RWPE2 (cell line): ENCODE data around the gene CACNA1B.
"Not testable (repeated sequence)": the region's sequence is repeated elsewhere in the genome, so short reads cannot be mapped to it uniquely, and the experiment has no call there.

ENCODE experiments used
- ATAC-seq: fragments of 200-7000 bp; cut with Tn5 transposase; 3 replicates; pipeline ENCODE4 v1.9.1; 2021; ENCODE audit warnings: low read depth
- DNase-seq: peaks from one replicate; pipeline ENCODE4 v3.0.0-alpha.2; 2020; ENCODE audit warnings: low spot score
- H3K27ac ChIP-seq: fragments of 450-650 bp; 2 replicates; pipeline ENCODE4 v1.5.1; 2017; ENCODE audit warnings: mild to moderate bottlenecking; ENCODE audit not compliant: poor library complexity, severe bottlenecking
- H3K27me3 ChIP-seq: fragments of 250-450 bp; sonication (Bioruptor Pico); 2 replicates; pipeline ENCODE4 v1.5.1; 2021; ENCODE audit warnings: mild to moderate bottlenecking, moderate library complexity; ENCODE audit not compliant: insufficient read depth, poor library complexity, severe bottlenecking
- H3K36me3 ChIP-seq: fragments of 250-450 bp; sonication (Bioruptor Pico); 2 replicates; pipeline ENCODE4 v1.5.1; 2020; ENCODE audit warnings: low read depth, mild to moderate bottlenecking, moderate library complexity
- H3K4me1 ChIP-seq: fragments of 250-450 bp; sonication (Bioruptor Pico); 2 replicates; pipeline ENCODE4 v1.5.1; 2021; ENCODE audit warnings: mild to moderate bottlenecking, moderate library complexity; ENCODE audit not compliant: insufficient read depth, poor library complexity, severe bottlenecking
- H3K4me3 ChIP-seq: fragments of 250-450 bp; sonication (Bioruptor Pico); 2 replicates; pipeline ENCODE4 v1.5.1; 2021; ENCODE audit warnings: mild to moderate bottlenecking, moderate library complexity; ENCODE audit not compliant: severe bottlenecking
- H3K9me3 ChIP-seq: fragments of 250-450 bp; sonication (Bioruptor Pico); 2 replicates; pipeline ENCODE4 v1.5.1; 2021; ENCODE audit warnings: mild to moderate bottlenecking, moderate library complexity; ENCODE audit not compliant: severe bottlenecking
- TF ChIP-seq, protein P1 (sequence below): fragments of 450-650 bp; IDR thresholded peaks from one replicate; pipeline ENCODE4 v1.5.1; 2017; ENCODE audit warnings: mild to moderate bottlenecking, moderate library complexity; ENCODE audit not compliant: poor library complexity, severe bottlenecking

Gene CACNA1B

DNA sequence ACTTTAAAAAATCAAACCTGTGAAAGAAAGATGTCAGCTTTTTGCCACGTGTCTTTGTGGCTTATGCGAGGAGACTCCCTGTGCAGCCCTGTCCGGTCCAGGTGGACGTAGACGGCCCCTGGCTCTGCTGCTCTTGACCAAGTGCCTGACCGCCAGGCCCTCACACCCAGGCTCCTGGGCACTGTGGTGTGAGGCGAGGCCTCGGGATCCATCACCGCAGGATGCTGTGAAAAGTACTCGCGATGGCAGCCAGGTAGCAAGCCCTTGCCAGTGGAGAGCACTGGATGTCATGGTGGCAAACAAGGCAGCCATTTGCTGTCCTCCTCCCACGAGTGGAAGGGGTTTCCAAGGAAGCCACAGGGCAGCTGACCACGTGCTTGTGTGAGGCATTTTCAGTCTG is 245.1 kb downstream of the CACNA1B start:
- TF ChIP-seq, protein P1, sequence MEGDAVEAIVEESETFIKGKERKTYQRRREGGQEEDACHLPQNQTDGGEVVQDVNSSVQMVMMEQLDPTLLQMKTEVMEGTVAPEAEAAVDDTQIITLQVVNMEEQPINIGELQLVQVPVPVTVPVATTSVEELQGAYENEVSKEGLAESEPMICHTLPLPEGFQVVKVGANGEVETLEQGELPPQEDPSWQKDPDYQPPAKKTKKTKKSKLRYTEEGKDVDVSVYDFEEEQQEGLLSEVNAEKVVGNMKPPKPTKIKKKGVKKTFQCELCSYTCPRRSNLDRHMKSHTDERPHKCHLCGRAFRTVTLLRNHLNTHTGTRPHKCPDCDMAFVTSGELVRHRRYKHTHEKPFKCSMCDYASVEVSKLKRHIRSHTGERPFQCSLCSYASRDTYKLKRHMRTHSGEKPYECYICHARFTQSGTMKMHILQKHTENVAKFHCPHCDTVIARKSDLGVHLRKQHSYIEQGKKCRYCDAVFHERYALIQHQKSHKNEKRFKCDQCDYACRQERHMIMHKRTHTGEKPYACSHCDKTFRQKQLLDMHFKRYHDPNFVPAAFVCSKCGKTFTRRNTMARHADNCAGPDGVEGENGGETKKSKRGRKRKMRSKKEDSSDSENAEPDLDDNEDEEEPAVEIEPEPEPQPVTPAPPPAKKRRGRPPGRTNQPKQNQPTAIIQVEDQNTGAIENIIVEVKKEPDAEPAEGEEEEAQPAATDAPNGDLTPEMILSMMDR, result no peak

DNA sequence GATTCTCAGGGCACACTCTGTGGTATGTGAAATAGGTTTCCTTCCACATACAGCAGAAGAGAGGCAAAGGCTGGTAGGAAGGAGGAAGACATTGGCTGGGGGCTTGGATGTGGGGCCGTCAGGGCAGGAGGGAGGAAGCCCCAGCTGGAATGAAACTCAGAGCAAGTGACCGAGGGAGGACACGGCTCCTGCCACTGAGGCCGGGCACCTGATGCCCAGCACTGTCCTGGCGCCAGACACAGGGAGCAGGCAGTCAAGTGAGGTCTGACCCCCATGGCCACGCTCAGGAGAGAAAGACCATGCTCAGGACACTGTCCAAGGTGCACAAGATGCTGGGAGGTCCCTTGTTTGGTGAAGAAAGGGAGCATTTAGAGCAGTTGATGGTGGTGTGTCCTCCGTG is 245.5 kb downstream of the CACNA1B start:
- H3K27ac ChIP-seq, result no peak overlapping the region
- TF ChIP-seq, protein P1, result no peak
- DNase-seq (no peak), ATAC-seq (no peak)
- no peaks in the 10 kb centered on the region for H3K36me3 ChIP-seq
- H3K4me3 ChIP-seq, result no peak overlapping the region
- H3K9me3 ChIP-seq, result no peaks in the 10 kb centered on the region
- H3K27me3 ChIP-seq, result no peaks in the 10 kb centered on the region
- no peaks in the 10 kb centered on the region for H3K4me1 ChIP-seq

More for the DNA sequence above, 245.1 kb downstream of the CACNA1B start:
- no peaks in the 10 kb centered on the region for H3K9me3 ChIP-seq
- DNase-seq, result no peak
- no peaks in the 10 kb centered on the region for H3K36me3 ChIP-seq
- no peaks in the 10 kb centered on the region for H3K27me3 ChIP-seq
- no peaks in the 10 kb centered on the region for H3K4me1 ChIP-seq
- no peak overlapping the region for H3K27ac ChIP-seq
- H3K4me3 ChIP-seq, result no peak overlapping the region
- ATAC-seq, result no peak

DNA sequence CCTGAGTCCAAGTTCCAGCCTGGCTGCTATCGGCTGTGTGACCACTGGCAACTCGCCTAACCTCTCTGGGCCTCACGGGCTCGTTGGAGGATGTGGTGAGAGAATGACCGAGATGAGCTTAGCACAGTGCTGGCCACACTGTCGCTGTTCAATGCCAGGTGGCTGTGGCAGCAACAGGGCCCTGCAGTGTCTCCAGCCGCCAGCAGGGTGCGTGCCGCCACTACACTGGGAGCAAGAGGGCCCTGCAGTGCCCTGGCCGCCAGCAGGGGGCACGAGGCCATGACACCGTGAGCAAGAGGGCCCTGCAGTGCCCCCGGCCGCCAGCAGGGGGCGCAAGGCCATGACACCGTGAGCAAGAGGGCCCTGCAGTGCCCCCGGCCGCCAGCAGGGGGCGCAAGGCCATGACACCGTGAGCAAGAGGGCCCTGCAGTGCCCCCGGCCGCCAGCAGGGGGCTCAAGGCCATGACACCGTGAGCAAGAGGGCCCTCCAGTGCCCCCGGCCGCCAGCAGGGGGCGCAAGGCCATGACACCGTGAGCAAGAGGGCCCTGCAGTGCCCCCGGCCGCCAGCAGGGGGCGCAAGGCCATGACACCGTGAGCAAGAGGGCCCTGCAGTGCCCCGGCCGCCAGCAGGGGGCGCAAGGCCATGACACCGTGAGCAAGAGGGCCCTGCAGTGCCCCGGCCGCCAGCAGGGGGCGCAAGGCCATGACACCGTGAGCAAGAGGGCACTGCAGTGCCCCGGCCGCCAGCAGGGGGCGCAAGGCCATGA is 248.7 kb downstream of the CACNA1B start:
- not testable (repeated sequence) for H3K27ac ChIP-seq, H3K9me3 ChIP-seq, ATAC-seq, H3K4me1 ChIP-seq, DNase-seq, H3K27me3 ChIP-seq, H3K4me3 ChIP-seq, H3K36me3 ChIP-seq

DNA sequence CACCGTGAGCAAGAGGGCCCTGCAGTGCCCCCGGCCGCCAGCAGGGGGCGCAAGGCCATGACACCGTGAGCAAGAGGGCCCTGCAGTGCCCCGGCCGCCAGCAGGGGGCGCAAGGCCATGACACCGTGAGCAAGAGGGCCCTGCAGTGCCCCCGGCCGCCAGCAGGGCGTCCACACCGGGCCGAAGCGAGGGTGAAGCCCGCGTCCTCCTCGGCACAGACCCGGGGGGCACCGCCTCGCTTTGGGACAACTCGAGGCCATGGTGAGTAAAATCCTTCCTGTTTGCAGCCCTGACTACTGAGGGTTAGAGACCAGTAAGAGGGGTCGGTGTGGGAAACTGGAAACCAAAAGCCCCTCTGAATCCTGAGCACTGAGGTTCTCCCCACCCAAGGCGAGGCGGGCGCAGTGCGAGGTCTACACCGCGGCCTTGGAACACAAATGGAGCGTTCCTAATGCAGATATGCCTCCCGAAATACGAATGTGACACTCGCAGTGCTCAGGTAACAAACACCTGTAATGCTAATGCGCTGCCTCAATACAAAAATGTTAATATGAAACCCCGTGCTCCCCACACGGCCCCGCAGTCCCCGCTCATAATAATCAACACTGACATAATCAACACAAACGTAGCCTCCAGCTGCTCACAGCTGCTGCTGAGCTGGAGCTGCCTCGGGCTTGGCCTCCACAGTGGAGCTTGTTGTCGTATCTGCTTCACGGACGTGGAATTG is 249.4 kb downstream of the CACNA1B start:
- not testable (repeated sequence) for DNase-seq, ATAC-seq

DNA sequence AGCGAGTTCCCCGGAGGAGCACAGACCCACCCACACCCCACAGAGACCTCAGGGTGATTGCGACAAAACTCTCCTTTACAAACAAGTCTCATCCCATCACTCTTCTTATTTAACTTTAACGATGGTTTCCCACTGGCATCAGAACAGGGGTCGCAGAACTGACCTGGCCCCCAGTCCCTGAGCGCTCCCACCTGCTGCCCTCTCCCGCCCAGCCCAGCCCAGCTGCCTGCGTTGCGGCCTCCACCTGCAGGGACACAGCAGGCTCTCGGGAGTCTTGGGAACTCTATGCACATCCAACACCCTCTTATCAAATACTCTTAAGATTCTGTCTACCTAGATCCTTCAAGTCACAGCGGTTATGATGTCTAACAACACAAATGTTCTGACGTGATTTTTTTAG is 250.4 kb downstream of the CACNA1B start:
- H3K9me3 ChIP-seq, H3K4me3 ChIP-seq, H3K27me3 ChIP-seq, DNase-seq, H3K36me3 ChIP-seq, H3K4me1 ChIP-seq, H3K27ac ChIP-seq, ATAC-seq: not testable (repeated sequence)

More for the DNA sequence above, 249.4 kb downstream of the CACNA1B start:
- H3K27me3 ChIP-seq, H3K27ac ChIP-seq, H3K36me3 ChIP-seq, H3K4me1 ChIP-seq, H3K4me3 ChIP-seq, H3K9me3 ChIP-seq: not testable (repeated sequence)

DNA sequence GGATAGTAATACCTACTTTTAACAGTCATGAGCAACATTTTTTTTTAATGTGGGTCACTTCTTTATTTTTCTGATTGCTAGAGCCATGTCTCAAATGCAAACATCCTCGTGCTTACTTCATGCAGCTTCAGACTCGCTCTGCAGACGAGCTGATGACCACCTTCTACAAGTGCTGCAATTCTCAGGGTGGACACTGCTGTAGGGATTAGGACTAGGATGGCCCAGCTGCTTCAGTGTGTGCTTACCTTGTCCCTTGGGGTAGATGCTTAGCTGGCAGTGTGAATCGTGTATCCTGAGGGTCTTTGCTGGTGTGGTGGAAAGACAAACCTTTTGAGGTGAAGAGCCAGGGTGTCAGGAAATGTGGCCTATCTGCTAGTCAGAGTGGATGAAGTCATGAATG is 251.7 kb downstream of the CACNA1B start:
- H3K9me3 ChIP-seq, DNase-seq, ATAC-seq, H3K4me1 ChIP-seq, H3K27me3 ChIP-seq, H3K27ac ChIP-seq, H3K36me3 ChIP-seq, H3K4me3 ChIP-seq: not testable (repeated sequence)

DNA sequence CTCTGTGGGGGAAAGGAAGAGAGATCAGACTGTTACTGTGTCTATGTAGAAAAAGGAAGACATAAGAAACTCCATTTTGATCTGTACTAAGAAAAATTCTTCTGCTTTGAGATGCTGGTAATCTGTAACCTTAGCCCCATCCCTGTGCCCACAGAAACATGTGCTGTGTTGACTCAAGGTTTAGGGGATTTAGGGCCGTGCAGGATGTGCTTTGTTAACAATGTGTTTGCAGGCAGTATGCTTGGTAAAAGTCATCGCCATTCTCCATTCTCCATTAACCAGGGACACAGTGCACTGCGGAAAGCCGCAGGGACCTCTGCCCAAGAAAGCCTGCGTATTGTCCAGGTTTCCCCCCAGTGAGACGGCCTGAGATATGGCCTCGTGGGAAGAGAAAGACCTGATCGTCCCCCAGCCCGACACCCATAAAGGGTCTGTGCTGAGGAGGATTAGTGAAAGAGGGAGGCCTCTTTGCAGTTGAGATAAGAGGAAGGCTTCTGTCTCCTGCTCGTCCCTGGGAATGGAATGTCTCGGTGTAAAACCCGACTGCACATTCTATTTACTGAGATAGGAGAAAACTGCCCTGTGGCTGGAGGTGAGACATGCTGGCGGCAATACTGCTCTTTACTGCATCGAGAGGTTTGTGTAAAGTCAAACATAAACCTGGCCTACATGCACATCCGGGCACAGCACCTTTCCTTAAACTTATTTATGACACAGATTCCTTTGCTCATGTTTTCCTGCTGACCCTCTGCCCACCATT is 255.5 kb downstream of the CACNA1B start:
- H3K27me3 ChIP-seq, H3K27ac ChIP-seq, H3K36me3 ChIP-seq, H3K4me1 ChIP-seq, ATAC-seq, DNase-seq, H3K4me3 ChIP-seq, H3K9me3 ChIP-seq: not testable (repeated sequence)

DNA sequence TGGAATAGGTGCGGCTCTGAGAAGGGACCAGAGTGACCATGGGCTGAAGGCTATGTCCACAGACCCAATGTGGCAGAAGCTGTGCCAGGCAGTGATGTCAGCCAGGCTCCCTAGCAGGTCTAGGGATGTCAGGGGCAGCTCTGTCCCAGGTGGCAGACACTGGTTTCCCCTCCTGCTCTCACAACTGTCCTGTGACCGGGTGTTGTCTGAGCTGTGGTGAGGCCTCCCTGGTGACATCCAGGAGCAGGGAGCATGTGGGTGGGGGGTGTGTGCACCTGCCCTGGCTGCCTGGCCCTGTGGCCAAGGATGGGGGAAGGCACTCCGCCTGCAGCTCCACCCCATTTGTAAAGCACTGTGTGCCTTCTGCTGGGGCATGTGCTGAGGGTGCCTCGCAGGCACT is 257.0 kb downstream of the CACNA1B start:
- H3K27ac ChIP-seq, ATAC-seq, H3K36me3 ChIP-seq, DNase-seq, H3K27me3 ChIP-seq, H3K4me1 ChIP-seq, H3K9me3 ChIP-seq, H3K4me3 ChIP-seq: not testable (repeated sequence)

DNA sequence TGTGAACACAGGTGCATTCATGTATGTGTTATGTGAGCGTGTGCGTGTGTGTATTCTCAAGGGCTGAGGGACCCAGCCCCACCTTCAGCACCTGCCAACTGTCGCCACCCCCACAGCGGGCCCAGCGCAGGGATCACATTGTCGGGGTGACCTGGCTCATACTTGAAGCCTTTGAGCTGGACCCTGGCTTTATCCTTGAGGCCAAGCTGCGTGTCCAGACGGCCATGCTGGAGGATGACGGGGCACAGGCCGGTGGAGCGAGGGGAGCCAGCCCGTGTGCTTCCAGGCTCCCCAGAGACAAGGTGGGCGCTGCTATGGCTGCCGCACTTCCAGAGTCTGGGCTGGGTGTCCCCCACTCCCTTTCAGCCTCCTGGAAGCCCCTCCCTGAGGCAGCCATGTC is 261.5 kb downstream of the CACNA1B start:
- not testable (repeated sequence) for H3K4me3 ChIP-seq, H3K9me3 ChIP-seq, H3K36me3 ChIP-seq, H3K27ac ChIP-seq, H3K27me3 ChIP-seq, DNase-seq, ATAC-seq, H3K4me1 ChIP-seq
